ENCODE results near the gene CSNK1A1L. TPM values are rescaled to one million over a fixed set of nuclear protein-coding genes. Genes with fewer than 3 reads are reported as not detected.

The CSNK1A1L gene
- total RNA-seq, result not detected

DNA sequence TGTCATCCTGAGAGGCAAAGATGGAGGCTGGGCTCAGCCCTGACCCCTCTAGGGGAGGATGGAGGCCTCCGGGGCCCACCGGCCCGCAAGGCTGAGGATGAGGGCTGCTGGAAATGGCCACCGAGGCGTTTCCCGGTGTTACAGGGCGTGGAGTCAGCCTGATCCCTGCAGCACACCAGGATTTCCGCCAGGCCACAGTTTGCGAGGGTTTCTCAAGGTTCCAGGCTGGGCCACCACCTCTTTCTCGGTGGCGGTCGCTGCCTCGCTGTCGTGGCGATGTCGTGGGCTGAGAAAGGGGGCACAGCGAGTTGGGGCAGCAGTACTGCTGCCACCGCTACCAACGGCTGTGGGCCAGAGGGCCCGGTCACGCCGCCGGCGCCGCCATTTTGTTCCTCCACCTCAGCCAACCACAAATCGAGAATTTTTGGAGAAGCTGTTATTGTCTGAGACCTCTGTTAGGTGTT lies at the start of gene CSNK1A1L:
CSNK1A1L (minus strand) TSS at position 414 of the 464 bp plus-strand sequence; CDS start at position 6, 408 bp downstream.
- 93% methylated on average over 26 of the region's 26 CpGs for WGBS
- intact Hi-C loops (cut with DNase I), result no loop called here

DNA sequence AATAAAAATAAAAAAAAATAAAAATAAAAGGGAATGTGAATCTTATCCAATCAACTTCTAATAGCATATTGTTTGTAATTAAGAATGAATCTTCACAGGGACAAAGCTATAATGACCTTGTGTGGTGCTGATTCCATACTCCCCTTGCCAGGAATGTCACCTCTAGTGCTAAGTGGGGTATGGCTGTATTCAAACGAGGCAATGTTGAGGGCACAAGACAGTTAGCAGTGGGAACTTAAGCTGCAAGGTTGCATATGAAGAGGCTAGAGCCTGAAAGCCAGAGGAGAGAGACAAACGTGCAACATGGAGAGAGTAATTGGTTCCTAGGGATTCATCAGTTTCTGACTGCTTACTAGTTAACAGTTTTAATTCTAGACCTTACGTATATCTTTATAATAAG lies 43.9 kb upstream of the CSNK1A1L start:
- DNase-seq (ENCODE audit: extremely low spot score), result no peak
- H3K4me3 ChIP-seq, result no peak overlapping the region
- no peaks in the 10 kb centered on the region for H3K4me1 ChIP-seq
- no peaks in the 10 kb centered on the region for H3K36me3 ChIP-seq
- no peaks in the 10 kb centered on the region for H3K9me3 ChIP-seq
- WGBS, result 72% methylated on average over 3 of the region's 3 CpGs
- intact Hi-C loops (cut with DNase I), result no loop called here
- no peak overlapping the region for H3K27ac ChIP-seq (replicated peaks in 1 of 4)
- H3K27me3 ChIP-seq, result no peaks in the 10 kb centered on the region
- TF ChIP-seq, protein P1, sequence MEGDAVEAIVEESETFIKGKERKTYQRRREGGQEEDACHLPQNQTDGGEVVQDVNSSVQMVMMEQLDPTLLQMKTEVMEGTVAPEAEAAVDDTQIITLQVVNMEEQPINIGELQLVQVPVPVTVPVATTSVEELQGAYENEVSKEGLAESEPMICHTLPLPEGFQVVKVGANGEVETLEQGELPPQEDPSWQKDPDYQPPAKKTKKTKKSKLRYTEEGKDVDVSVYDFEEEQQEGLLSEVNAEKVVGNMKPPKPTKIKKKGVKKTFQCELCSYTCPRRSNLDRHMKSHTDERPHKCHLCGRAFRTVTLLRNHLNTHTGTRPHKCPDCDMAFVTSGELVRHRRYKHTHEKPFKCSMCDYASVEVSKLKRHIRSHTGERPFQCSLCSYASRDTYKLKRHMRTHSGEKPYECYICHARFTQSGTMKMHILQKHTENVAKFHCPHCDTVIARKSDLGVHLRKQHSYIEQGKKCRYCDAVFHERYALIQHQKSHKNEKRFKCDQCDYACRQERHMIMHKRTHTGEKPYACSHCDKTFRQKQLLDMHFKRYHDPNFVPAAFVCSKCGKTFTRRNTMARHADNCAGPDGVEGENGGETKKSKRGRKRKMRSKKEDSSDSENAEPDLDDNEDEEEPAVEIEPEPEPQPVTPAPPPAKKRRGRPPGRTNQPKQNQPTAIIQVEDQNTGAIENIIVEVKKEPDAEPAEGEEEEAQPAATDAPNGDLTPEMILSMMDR (IDR thresholded peaks at IDR 0.05), result no peak
- TF ChIP-seq POLR2A (IDR thresholded peaks at IDR 0.05; ENCODE audit: low read depth) (no peak), POLR2AphosphoS5 (IDR thresholded peaks at IDR 0.05) (no peak), EP300 (IDR thresholded peaks at IDR 0.05) (no peak)

More for the DNA sequence above, at the start of gene CSNK1A1L:
- H3K4me3 ChIP-seq, result no peak within 1 kb of the TSS
- H3K36me3 ChIP-seq, result no peaks in the 10 kb centered on the region
- no peak for DNase-seq (ENCODE audit: extremely low spot score)
- no peaks in the 10 kb centered on the region for H3K27me3 ChIP-seq
- no peaks in the 10 kb centered on the region for H3K9me3 ChIP-seq
- H3K27ac ChIP-seq (replicated peaks in 1 of 4), result no peak within 1 kb of the TSS
- no peak for TF ChIP-seq EP300 (IDR thresholded peaks at IDR 0.05)
- no peak for TF ChIP-seq POLR2AphosphoS5 (IDR thresholded peaks at IDR 0.05)
- no peak for TF ChIP-seq POLR2A (IDR thresholded peaks at IDR 0.05; ENCODE audit: low read depth)
- TF ChIP-seq, protein P1 (IDR thresholded peaks at IDR 0.05), result no peak
- peaks cover 0 to 17% (median 10%) of the 10 kb centered on the region in 4 donors for H3K4me1 ChIP-seq

DNA sequence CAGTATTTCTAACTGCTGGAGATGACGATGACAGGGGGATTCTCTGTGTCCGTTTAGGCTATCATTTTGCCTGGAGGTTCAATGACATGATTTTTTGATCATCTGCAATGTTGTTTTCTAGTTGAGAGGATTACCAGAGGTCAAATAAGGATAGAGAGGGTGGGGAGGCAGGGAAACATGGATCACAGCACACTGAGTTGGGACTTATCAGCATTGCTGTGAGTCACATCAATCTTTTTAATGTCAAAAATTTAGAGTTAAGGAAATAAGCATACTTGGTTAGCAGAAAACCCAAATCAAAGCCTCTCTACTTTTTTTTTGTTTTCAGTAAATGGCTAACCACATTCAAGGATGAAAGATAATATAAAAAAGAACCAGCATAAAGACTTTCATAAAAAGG lies 43.0 kb upstream of the CSNK1A1L start:
- Histone ChIP-seq H3K4me3 (no peak overlapping the region), H3K4me1 (no peaks in the 10 kb centered on the region), H3K36me3 (no peaks in the 10 kb centered on the region), H3K27me3 (no peaks in the 10 kb centered on the region), H3K9me3 (no peaks in the 10 kb centered on the region), H3K27ac (replicated peaks in 1 of 4) (no peak overlapping the region)
- 81% methylated on average over 2 of the region's 2 CpGs for WGBS
- no peak for DNase-seq (ENCODE audit: extremely low spot score)
- intact Hi-C loops (cut with DNase I), result no loop called here
- TF ChIP-seq, protein P1 (IDR thresholded peaks at IDR 0.05), result no peak
- TF ChIP-seq EP300 (IDR thresholded peaks at IDR 0.05), result no peak
- no peak for TF ChIP-seq POLR2A (IDR thresholded peaks at IDR 0.05; ENCODE audit: low read depth)
- no peak for TF ChIP-seq POLR2AphosphoS5 (IDR thresholded peaks at IDR 0.05)

DNA sequence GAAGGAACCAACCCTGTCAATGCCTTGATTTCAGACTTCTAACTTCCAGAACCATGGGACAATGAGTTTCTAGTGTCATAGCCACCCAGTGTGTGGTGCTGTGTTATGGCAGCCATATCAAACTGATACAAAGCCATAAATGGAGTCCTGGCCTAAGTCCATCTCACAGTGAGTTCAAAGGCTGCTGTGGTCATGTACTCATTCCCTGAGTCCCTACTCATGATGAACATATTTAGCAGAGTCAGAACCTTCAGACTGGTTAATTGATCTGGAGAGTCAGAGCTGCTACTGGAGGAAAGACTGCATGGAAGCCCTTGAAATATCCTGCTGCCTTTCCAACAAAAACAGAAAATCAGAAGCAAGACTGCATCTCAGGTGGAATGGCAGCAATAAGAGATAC lies 39.2 kb upstream of the CSNK1A1L start:
- Histone ChIP-seq H3K27me3 (no peaks in the 10 kb centered on the region), H3K4me3 (no peak overlapping the region), H3K4me1 (no peaks in the 10 kb centered on the region), H3K27ac (replicated peaks in 1 of 4) (no peak overlapping the region), H3K36me3 (no peaks in the 10 kb centered on the region), H3K9me3 (no peaks in the 10 kb centered on the region)
- TF ChIP-seq, protein P1 (IDR thresholded peaks at IDR 0.05), result no peak
- TF ChIP-seq POLR2AphosphoS5 (IDR thresholded peaks at IDR 0.05), result no peak
- TF ChIP-seq EP300 (IDR thresholded peaks at IDR 0.05), result no peak
- TF ChIP-seq POLR2A (IDR thresholded peaks at IDR 0.05; ENCODE audit: low read depth), result no peak
- DNase-seq (ENCODE audit: extremely low spot score), result no peak
- intact Hi-C loops (cut with DNase I), result no loop called here

DNA sequence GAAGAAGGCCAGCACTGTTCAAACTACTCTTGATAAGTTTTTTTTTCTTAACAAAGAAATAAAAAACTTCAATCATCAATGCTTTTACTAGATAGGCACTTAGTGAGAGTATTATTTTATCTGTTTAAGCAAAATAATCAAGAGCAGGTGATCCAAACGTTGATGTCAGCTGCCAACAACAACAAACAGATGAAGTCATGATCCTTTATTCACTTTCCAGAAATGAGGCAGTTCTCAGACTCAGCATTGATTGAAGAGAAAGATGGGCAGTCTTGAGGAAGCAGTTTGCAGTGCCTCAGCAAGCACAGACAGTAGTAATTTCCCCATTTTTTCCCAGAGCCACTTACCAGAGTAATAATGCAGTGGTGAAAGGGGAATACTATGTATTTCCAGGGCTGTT lies 38.4 kb upstream of the CSNK1A1L start:
- TF ChIP-seq, protein P1 (IDR thresholded peaks at IDR 0.05), result no peak
- no peak for TF ChIP-seq POLR2AphosphoS5 (IDR thresholded peaks at IDR 0.05)
- TF ChIP-seq EP300 (IDR thresholded peaks at IDR 0.05), result no peak
- no peak for TF ChIP-seq POLR2A (IDR thresholded peaks at IDR 0.05; ENCODE audit: low read depth)
- Histone ChIP-seq H3K4me1 (no peaks in the 10 kb centered on the region), H3K27me3 (no peaks in the 10 kb centered on the region), H3K27ac (replicated peaks in 1 of 4) (no peak overlapping the region), H3K9me3 (no peaks in the 10 kb centered on the region), H3K4me3 (no peak overlapping the region), H3K36me3 (no peaks in the 10 kb centered on the region)
- WGBS, result 40% methylated on average over 1 of the region's 1 CpG
- intact Hi-C loops (cut with DNase I), result no loop called here
- no peak for DNase-seq (ENCODE audit: extremely low spot score)

All from esophagus muscularis mucosa (tissue), 4 donors.